Thyroid gland (tissue), 4 donors: ENCODE results near the gene SNAP29.

ENCODE experiments used
- CTCF ChIP-seq, 6 experiments: fragments of 200-600 bp in 3 of 6; fragments of 450-650 bp in 3 of 6; sonication (generic) in 3 of 6; IDR thresholded peaks; one replicate each; pipeline ENCODE4 v1.5.1; 2016 to 2019; ENCODE audit warnings: antibody characterized with exemption in 6 of 6, mild to moderate bottlenecking in 2 of 6, inconsistent platforms in 1 of 6, moderate library complexity in 1 of 6
- POLR2A ChIP-seq, 2 donors: fragments of 450-650 bp; IDR thresholded peaks; one replicate each; pipeline ENCODE4 v1.6.1; 2017; ENCODE audit warnings: antibody characterized with exemption in 2 of 2, mild to moderate bottlenecking in 2 of 2, moderate library complexity in 1 of 2

GRCh38 chr22:20881231-20881630, 22.4 kb downstream of the SNAP29 start:
- TF ChIP-seq CTCF (IDR thresholded peaks at IDR 0.05) (no peak), POLR2A (IDR thresholded peaks at IDR 0.05) (no peak)
